OCI-LY1 (cell line): ENCODE measurements around the gene PLXNA1.

ENCODE experiments used
- H2AFZ ChIP-seq: fragments of 200-600 bp; sonication (generic), shearing (Covaris generic); 2 replicates; pipeline ENCODE4 v1.6.0; 2014; ENCODE audit warnings: antibody characterized with exemption, mild to moderate bottlenecking, low read length
- H3F3A ChIP-seq: fragments of 200-600 bp; sonication (generic), shearing (Covaris generic); 2 replicates; pipeline ENCODE4 v1.6.0; 2014; ENCODE audit warnings: mild to moderate bottlenecking, antibody characterized with exemption, low read length, moderate library complexity; ENCODE audit not compliant: insufficient read depth
- H3K27ac ChIP-seq: fragments of 200-600 bp; sonication (generic); 2 replicates; pipeline ENCODE4 v1.5.1; 2014; ENCODE audit warnings: low read length, mixed run types, mild to moderate bottlenecking, low read depth; ENCODE audit not compliant: poor library complexity, severe bottlenecking
- H3K27me3 ChIP-seq: fragments of 200-600 bp; sonication (generic); 2 replicates; pipeline ENCODE4 v1.6.0; 2014; ENCODE audit warnings: antibody characterized with exemption, mild to moderate bottlenecking, low read length, moderate library complexity; ENCODE audit not compliant: insufficient read depth
- H3K36me3 ChIP-seq: fragments of 200-600 bp; sonication (generic); 2 replicates; pipeline ENCODE4 v1.6.1; 2014; ENCODE audit warnings: mild to moderate bottlenecking, antibody characterized with exemption, low read length, moderate library complexity, mixed read lengths; ENCODE audit not compliant: insufficient read depth
- H3K4me1 ChIP-seq: fragments of 200-600 bp; sonication (generic); 2 replicates; pipeline ENCODE4 v1.5.1; 2014; ENCODE audit warnings: mild to moderate bottlenecking, low read length, moderate library complexity; ENCODE audit not compliant: insufficient read depth, severe bottlenecking
- H3K4me2 ChIP-seq: fragments of 200-600 bp; sonication (generic), shearing (Covaris generic); 2 replicates; pipeline ENCODE4 v1.6.1; 2014; ENCODE audit warnings: low read length
- H3K4me3 ChIP-seq: fragments of 200-600 bp; sonication (generic); 2 replicates; pipeline ENCODE4 v1.5.1; 2014; ENCODE audit warnings: low read length, low read depth, mild to moderate bottlenecking, mixed read lengths; ENCODE audit not compliant: poor library complexity, severe bottlenecking
- H3K79me2 ChIP-seq: fragments of 200-600 bp; shearing (Covaris generic); 2 replicates; pipeline ENCODE4 v1.6.1; 2016; ENCODE audit warnings: mixed run types, low read length, mixed read lengths; ENCODE audit not compliant: insufficient read depth
- H3K9ac ChIP-seq: fragments of 200-600 bp; sonication (generic), shearing (Covaris generic); 2 replicates; pipeline ENCODE4 v1.6.1; 2014; ENCODE audit warnings: mild to moderate bottlenecking, low read length, mixed read lengths
- H3K9me2 ChIP-seq: fragments of 200-600 bp; sonication (generic), shearing (Covaris generic); 2 replicates; pipeline ENCODE4 v1.6.1; 2014; ENCODE audit warnings: low read depth, mild to moderate bottlenecking, low read length, mixed read lengths
- H3K9me3 ChIP-seq: fragments of 200-600 bp; shearing (Covaris generic); 2 replicates; pipeline ENCODE4 v1.6.1; 2014; ENCODE audit warnings: low read length, mixed read lengths
- H4K20me1 ChIP-seq: fragments of 200-600 bp; sonication (generic), shearing (Covaris generic); 2 replicates; pipeline ENCODE4 v1.6.0; 2016; ENCODE audit warnings: mild to moderate bottlenecking, low read length; ENCODE audit not compliant: insufficient read depth
- EZH2 ChIP-seq: fragments of 200-600 bp; sonication (generic), shearing (Covaris generic); IDR thresholded peaks from 2 replicates; pipeline ENCODE4 v1.8.0; 2017; ENCODE audit warnings: borderline replicate concordance, mixed run types, mild to moderate bottlenecking, antibody characterized with exemption, low read length, moderate library complexity, mixed read lengths
- TF ChIP-seq, protein P1 (sequence below): fragments of 200-600 bp; sonication (generic), shearing (Covaris generic); IDR thresholded peaks from 2 replicates; pipeline ENCODE4 v1.5.1; 2017; ENCODE audit warnings: mild to moderate bottlenecking, antibody characterized with exemption, low read length, moderate library complexity, mixed read lengths

PLXNA1 gene

DNA sequence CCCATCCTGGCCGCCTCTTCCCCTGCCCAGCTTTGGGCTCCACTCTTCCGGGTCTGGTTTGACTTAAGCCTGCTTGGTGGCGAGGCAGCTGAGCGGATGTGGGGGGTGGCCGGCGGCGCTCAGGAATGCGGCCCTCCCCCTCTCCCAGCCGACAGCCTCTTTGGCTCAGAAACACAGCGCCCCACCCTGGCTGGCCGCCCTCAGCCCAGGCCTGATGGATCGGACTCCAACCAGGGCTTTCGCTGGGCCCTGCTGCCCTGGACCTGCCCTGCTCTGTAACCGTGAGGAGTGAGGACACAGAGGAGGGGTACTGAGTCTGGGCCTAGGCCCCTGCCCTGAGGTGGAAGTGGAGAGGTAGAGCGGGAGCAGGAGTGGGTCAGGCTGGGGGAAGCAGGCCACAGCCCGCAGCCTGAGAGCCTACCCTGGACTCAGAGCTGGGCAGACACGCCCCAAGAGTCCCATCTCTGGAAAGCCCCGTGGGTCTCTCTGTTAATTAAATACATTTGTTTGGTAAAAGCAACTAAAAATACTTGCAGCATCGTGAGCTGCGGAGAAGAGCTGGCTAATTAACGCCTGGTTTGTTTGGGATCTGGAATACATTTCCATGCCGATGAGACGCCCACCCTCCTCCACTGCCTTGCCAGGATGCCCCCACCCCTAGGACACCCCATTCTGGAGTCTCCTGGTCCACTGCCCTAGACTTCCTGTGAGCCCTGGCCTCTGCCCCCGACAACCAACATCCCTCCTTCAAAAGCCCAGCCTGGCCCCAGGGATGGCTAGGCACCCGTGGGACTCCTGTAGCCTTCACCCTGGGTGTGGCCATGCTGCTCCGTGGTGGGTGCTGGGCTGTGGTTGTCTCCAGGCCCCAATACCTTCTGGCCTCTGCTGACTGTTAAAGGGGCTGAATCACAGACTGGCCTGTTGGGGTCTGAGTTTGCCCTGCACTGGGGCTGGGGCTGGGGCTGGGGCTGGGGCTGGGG is 19.6 kb downstream of the PLXNA1 start:
- Histone ChIP-seq H3K9ac (no peak overlapping the region), H4K20me1 (no peaks in the 10 kb centered on the region), H3K36me3 (no peaks in the 10 kb centered on the region), H3K4me2 (no peak overlapping the region), H3K79me2 (no peaks in the 10 kb centered on the region), H3F3A (no peaks in the 10 kb centered on the region), H3K9me2 (no peaks in the 10 kb centered on the region), H3K4me1 (no peaks in the 10 kb centered on the region), H3K27ac (no peak overlapping the region), H3K27me3 (no peaks in the 10 kb centered on the region), H3K9me3 (no peaks in the 10 kb centered on the region), H2AFZ (no peak overlapping the region), H3K4me3 (no peak overlapping the region)
- TF ChIP-seq EZH2 = no peak
- TF ChIP-seq, protein P1, sequence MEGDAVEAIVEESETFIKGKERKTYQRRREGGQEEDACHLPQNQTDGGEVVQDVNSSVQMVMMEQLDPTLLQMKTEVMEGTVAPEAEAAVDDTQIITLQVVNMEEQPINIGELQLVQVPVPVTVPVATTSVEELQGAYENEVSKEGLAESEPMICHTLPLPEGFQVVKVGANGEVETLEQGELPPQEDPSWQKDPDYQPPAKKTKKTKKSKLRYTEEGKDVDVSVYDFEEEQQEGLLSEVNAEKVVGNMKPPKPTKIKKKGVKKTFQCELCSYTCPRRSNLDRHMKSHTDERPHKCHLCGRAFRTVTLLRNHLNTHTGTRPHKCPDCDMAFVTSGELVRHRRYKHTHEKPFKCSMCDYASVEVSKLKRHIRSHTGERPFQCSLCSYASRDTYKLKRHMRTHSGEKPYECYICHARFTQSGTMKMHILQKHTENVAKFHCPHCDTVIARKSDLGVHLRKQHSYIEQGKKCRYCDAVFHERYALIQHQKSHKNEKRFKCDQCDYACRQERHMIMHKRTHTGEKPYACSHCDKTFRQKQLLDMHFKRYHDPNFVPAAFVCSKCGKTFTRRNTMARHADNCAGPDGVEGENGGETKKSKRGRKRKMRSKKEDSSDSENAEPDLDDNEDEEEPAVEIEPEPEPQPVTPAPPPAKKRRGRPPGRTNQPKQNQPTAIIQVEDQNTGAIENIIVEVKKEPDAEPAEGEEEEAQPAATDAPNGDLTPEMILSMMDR = peak; percentile 15; the same call in 1 of the 2 replicates

DNA sequence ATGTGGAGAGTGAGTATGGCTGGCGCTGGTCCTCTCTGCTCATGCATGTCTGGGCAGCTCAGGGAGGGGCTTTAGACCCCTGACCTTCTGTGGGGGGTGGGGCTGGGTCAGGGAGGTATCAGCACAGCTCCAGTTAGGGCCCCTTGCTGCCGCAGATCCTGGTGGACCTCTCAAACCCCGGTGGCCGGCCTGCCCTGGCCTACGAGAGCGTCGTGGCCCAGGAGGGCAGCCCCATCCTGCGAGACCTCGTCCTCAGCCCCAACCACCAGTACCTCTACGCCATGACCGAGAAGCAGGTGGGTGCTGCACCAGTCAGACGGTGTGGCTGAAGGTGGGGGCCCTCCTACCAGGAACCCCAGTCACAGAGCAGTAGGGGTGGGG is 20.2 kb downstream of the PLXNA1 start:
- H3K36me3 ChIP-seq = no peaks in the 10 kb centered on the region
- no peaks in the 10 kb centered on the region for H4K20me1 ChIP-seq
- no peak overlapping the region for H3K27ac ChIP-seq
- no peak overlapping the region for H3K9ac ChIP-seq
- H3K79me2 ChIP-seq = no peaks in the 10 kb centered on the region
- no peak overlapping the region for H3K4me3 ChIP-seq
- H3K9me3 ChIP-seq = no peaks in the 10 kb centered on the region
- H2AFZ ChIP-seq = no peak overlapping the region
- H3F3A ChIP-seq = no peaks in the 10 kb centered on the region
- no peak for TF ChIP-seq EZH2
- TF ChIP-seq, protein P1 = no peak
- no peaks in the 10 kb centered on the region for H3K4me1 ChIP-seq
- no peak overlapping the region for H3K4me2 ChIP-seq
- no peaks in the 10 kb centered on the region for H3K9me2 ChIP-seq
- no peaks in the 10 kb centered on the region for H3K27me3 ChIP-seq

DNA sequence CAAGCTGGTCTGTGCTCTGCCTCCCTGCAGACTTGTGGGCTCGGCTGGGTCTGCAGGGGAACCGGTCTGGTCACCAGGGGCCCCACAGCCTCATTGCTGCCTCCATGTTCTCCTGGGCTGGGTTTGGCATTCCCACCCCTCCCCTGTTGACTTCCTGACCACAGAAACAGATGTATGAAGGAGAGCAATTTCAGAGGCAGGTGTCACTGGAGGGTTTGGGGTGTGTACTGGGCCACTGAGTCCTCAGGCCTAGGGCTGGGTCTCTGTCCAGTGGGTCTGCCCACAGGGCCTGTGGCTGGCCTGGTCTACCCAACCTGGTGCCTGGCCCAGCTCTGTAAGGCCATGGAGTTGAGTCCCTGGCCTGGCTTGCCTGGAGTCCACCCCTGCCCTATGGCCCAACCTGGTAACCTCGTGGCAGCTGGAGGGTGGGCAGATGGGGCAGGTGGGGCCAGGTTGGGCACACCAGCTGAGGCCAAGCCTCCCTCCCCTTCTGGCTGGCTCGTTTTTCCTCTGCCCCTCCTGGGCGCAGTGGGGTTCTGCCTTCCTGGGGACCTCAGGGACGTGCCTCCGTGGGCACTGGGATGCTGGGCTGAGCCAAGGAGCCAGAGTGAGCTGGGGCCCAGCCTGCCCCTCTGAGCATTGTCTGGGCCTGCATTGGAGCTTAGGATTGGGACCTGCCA is 20.8 kb downstream of the PLXNA1 start:
- Histone ChIP-seq H3K79me2 (no peaks in the 10 kb centered on the region), H3K4me2 (no peak overlapping the region), H3K4me3 (no peak overlapping the region), H3K9me2 (no peaks in the 10 kb centered on the region), H3K27me3 (no peaks in the 10 kb centered on the region), H3K36me3 (no peaks in the 10 kb centered on the region), H4K20me1 (no peaks in the 10 kb centered on the region), H3K27ac (no peak overlapping the region), H3F3A (no peaks in the 10 kb centered on the region), H3K4me1 (no peaks in the 10 kb centered on the region), H2AFZ (no peak overlapping the region), H3K9me3 (no peaks in the 10 kb centered on the region), H3K9ac (no peak overlapping the region)
- TF ChIP-seq EZH2 = no peak
- TF ChIP-seq, protein P1 = no peak
